HG03342 (cell line): Measurements from ENCODE around the gene NCOA1.

ENCODE experiments used
- ATAC-seq: cut with Tn5 transposase; IDR thresholded peaks from one replicate; pipeline ENCODE4 v1.9.1; 2021; ENCODE audit warnings: mild to moderate bottlenecking, moderate library complexity; ENCODE audit not compliant: unreplicated experiment

NCOA1 gene

DNA sequence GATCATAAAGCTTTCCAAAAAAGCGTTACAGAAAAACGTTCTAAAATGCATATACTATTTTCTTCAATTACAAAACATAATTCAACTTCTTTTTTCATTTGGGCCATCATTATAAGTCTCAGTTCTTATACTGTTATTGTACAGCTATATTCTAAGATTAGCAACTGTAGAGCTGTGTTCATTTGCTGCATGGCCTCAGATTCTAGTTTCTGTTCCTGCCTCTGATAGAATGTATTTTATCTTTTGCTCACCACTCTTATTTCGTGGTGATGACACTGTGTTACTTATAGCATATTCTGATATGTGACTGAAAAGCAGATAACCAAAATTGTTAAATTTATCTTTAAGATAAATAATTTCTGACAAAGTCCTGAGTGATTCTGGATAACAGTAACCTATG lies 234.9 kb downstream of the NCOA1 start:
- ATAC-seq: no peak

- no peak for ATAC-seq
Measured at GRCh38 chr2:24730481-24730880, 239.4 kb downstream of the NCOA1 start.

- no peak for ATAC-seq
Measured at GRCh38 chr2:24731040-24731439, 240.0 kb downstream of the NCOA1 start.

GRCh38 chr2:24731923-24732322 lies 240.9 kb downstream of the NCOA1 start:
- no peak for ATAC-seq

GRCh38 chr2:24734741-24735140 lies 243.7 kb downstream of the NCOA1 start:
- ATAC-seq: no peak

DNA sequence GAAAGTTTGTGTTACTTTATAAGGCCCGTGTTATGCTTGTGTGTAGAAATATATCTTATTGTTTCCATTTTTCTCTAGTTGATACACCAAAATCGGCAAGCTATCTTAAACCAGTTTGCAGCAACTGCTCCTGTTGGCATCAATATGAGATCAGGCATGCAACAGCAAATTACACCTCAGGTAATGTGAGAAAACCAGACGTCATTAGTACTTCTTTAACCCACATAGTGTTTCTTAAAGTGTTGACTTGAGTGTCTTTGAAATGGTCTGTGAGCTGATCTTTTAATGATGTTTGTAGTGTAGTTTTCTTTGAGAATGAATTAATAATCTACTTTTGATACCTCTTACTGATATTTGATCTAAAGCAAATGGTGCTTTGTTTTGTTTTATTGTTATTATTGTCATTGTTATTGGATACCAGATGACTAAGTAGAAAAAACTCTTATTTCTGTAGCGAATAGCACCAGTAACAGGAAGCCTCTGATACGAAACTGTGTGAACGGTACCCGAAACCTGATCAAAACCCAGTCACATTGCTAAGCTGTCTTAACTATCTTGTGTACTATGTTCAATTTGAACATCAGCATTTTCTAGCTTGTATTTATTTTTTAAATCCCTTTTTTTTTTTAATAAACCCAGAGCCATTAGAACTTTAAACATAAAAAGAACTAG lies 248.4 kb downstream of the NCOA1 start:
- no peak for ATAC-seq

- ATAC-seq: no peak
Measured at GRCh38 chr2:24740142-24740541, 249.1 kb downstream of the NCOA1 start.

GRCh38 chr2:24742730-24743129 lies 251.7 kb downstream of the NCOA1 start:
- ATAC-seq: no peak

DNA sequence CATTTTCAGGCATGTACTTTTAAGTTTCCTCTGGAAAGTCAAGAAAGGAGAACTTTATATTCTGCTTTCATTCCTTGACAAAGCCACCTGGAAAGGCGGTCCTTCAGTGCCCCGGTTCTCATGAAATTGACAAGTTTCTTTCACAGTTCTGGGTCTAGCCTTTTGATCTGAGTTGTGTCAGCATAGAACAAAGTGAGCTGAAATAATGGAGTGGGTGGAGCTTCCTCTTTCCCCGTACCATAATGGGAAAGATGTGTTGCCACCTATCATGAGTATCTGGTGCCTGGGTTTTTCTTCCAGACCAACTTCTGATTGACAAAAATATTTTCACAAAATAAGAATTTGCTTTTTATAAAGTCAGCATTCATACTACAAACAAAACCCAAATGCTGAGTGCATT lies 252.9 kb downstream of the NCOA1 start:
- no peak for ATAC-seq

DNA sequence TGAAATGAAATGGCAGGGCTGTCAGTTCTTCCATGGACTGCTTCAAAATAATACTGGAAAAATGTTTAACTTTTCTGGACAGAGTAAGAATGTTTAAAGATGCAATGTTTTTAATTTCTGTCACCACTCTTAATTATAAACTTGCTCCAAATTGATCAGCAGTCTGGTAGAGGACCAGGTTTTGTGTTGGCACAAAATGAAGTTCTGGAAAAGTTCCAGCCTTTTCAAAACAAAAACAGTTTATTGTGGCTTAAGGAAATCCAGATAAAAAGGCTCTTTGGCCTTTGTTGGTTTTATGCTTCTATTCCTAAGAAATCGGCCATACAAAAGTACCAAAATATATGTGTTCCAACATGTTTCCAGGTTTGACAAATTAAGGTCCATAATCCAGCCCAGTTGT lies 253.3 kb downstream of the NCOA1 start:
- ATAC-seq: no peak

DNA sequence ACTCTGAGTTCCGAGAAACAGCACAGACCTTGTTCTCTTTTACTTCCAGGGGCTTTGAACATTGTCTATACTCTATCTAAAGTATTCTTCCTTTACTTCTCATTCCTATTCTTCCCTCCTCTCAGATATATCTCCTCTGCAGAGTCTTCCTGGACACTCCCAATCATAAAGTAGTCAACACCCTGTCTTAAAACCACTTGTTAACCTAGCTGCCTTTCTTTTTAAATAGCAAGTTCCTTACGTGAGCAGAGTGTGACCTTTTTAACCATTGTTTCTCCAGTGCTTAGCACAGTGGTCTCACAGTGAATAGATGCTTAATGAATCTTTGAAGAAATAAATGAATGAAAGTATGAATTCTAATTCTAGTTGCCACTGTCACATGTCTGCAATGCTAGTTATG lies 254.8 kb downstream of the NCOA1 start:
- no peak for ATAC-seq

DNA sequence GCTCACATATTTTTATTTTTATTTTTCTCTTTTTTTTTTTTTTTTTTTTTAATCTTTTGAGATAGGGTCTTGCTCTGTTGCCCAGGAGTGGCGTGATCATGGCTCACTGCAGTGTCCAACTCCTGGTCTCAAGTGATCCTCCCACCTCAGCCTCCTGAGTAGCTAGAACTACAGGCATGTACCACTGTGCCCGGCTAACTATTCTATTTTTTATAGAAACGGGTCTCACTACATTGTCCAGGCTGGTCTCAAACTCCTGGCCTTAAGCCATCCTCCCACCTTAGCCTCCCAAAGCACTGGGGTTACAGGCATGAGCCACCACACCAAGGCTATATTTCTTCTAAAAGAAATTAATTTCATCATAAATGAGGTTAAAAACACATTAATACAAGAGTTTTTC lies 256.2 kb downstream of the NCOA1 start:
- no peak for ATAC-seq

DNA sequence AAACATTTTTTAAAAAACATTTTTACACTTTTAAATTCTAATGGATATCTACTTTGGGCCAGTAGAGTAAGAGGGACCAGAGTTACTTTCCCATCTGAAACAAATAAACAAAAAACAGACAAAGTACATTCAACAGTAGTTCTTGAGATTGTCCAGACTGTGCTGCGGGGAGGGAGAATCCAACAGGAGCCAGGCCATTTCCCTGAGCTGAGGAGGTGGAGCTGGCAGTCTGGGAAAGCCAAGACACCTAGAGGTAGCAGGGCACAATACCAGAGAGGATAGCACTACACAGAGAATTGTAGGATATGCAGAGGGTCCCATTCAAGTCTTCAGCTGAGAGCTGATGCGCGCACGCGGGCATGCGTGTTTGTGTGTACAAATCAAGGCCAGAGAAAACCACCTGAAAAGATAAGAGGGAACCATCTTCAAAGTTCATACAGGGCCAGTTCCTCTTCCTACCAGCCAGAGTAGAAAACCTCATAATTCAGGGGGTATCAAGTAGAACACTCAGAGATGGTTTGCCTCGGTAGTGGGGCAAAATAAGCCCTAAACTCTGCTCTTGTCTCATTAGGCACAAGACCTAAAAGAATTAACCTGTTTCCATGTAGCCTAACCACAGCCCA lies 258.1 kb downstream of the NCOA1 start:
- no peak for ATAC-seq

DNA sequence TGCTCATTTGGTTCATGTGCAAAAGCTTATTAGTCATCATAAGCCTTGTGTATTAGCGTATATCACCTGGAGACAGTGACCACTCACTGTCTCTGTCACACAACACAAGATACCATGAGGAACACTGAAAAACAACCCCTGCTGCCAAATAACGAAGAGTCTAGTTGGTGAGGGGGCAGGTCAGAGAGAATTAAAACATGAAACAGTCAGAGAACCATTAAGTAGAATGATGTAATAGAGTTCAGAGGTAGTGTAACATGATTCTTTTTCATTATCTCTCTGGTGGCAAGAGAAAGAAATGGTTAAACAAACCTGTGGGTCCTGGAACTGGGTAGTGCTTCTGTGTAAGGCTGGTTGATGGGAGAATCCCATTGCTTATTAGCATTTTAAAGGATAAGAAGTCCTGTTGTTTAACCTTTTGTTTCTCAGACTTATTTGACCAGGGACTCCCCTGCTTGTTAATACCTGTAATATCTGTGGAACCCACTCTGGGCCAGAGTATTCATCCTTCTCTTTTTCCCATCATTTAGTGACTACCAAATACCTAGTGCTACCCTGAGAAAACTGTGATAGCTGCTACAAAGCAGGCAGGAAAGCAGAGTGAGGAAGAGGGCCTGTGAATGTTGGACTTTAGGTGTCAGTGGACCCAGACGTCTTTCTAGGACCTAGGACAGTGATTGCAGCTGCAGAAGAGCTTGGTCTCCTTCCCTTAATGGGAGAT lies 264.1 kb downstream of the NCOA1 start:
- no peak for ATAC-seq

DNA sequence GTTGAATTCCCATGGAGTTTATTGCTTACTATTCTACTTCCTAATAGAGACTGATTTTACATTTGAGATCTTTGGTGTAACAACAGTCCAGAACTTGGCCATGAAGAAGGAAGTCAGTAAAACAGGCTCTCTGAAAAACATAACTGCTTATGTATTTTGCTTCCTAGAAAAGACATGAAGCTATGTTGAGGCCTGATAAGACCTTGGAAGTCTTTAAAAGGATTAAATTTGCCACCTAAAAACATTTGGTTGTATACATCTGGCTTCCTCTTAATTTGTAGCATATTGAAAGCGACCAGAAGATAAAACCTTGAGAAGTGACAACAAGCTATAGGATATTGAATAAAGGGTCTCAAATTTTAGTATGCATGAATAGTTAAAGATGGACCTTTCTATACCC lies 265.7 kb downstream of the NCOA1 start:
- ATAC-seq: no peak

DNA sequence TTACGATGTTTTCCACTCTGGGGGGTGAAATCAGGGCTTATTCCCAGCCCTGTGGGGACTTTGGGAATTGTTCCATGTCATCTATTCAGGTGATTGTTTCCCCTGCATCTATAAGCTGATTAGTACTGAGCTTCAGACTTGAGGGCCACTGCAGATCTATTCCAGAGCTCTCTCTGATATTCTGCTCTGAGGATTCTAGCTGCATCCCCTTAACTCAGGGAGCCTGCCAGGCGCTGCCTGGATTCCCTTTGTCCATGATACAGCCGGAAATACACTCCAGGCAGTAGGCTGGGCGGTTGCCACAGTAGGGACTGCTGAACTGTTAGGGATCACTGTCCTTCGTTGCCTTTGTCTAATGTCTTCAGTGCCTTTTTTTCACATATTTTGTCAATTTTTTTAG lies 270.8 kb downstream of the NCOA1 start:
- ATAC-seq: no peak

- no peak for ATAC-seq
Measured at GRCh38 chr2:24762518-24762917, 271.5 kb downstream of the NCOA1 start.

DNA sequence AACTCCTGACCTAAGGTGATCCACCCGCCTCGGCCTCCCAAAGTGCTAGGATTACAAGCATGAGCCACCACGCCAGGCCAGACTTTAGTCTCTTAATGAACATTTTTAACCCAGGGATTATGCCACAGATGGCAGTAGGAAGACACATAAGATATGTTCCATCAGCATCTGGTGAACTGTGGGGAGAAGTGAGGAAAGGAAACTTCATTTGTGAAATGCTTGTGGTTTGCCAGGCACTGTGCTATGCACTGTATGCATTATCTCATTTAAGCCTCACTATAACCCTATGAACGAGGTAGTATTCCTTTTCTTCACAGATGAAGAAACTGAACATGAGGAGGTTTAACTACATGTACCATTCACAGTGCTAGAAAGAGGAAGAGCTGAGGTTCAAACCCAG lies 272.8 kb downstream of the NCOA1 start:
- no peak for ATAC-seq

- no peak for ATAC-seq
Measured at GRCh38 chr2:24766609-24767008, 275.6 kb downstream of the NCOA1 start.

DNA sequence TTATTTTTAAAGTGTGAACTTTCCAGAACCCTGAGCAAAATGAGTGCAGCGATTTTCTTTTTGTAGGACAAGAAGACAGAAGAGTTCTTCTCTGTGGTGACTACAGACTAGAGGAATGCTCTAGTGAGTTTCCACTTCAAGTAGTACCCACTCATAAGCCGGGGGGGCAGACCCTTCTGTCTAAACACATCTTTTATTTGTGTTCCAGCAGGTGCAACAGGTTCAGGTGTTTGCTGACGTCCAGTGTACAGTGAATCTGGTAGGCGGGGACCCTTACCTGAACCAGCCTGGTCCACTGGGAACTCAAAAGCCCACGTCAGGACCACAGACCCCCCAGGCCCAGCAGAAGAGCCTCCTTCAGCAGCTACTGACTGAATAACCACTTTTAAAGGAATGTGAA lies 277.0 kb downstream of the NCOA1 start:
- no peak for ATAC-seq

- ATAC-seq: no peak
Measured at GRCh38 chr2:24768601-24769000, 277.5 kb downstream of the NCOA1 start.

DNA sequence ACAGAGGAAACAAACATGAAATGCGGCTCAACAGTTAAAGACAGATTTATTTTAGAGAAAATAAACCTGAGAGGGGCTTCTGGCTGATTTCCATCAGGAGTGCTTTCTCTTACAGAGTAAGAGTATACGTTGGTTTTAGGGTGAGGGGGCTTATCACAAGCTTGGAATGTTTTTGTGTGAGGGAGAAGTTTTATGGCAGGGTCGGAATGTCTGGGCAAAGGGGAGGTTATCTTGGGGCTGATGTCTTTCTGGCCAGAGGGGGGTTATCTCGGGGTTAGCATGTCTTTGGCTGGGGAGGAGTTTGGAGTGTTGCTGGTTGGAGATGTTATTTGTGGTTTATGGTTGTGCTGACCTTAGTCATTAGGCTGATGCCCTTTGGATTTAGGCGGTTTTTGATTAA lies 280.0 kb downstream of the NCOA1 start:
- ATAC-seq: no peak
